NB4 (cell line): ENCODE results near the gene ATP2B1.

ENCODE experiments used
- DNase-seq: peaks from one replicate; pipeline ENCODE4 v3.0.0; 2010; ENCODE audit warnings: low read depth
- H3K4me3 ChIP-seq: one replicate; pipeline ENCODE4 v1.5.1; 2011; ENCODE audit warnings: mild to moderate bottlenecking, low read depth, low read length, moderate library complexity
- CTCF ChIP-seq: IDR thresholded peaks from one replicate; pipeline ENCODE4 v1.5.1; 2012; ENCODE audit warnings: low read depth, low read length
- MAX ChIP-seq: IDR thresholded peaks from 2 replicates; pipeline ENCODE4 v1.6.1; 2011; ENCODE audit warnings: low read depth, low read length
- MYC ChIP-seq: IDR thresholded peaks from 2 replicates; pipeline ENCODE4 v1.6.1; 2011; ENCODE audit warnings: low read depth, low read length
- POLR2A ChIP-seq: IDR thresholded peaks from 2 replicates; pipeline ENCODE4 v1.6.1; 2011; ENCODE audit warnings: mild to moderate bottlenecking; ENCODE audit not compliant: insufficient read length; ENCODE audit errors: extremely low read depth

Gene ATP2B1

DNA sequence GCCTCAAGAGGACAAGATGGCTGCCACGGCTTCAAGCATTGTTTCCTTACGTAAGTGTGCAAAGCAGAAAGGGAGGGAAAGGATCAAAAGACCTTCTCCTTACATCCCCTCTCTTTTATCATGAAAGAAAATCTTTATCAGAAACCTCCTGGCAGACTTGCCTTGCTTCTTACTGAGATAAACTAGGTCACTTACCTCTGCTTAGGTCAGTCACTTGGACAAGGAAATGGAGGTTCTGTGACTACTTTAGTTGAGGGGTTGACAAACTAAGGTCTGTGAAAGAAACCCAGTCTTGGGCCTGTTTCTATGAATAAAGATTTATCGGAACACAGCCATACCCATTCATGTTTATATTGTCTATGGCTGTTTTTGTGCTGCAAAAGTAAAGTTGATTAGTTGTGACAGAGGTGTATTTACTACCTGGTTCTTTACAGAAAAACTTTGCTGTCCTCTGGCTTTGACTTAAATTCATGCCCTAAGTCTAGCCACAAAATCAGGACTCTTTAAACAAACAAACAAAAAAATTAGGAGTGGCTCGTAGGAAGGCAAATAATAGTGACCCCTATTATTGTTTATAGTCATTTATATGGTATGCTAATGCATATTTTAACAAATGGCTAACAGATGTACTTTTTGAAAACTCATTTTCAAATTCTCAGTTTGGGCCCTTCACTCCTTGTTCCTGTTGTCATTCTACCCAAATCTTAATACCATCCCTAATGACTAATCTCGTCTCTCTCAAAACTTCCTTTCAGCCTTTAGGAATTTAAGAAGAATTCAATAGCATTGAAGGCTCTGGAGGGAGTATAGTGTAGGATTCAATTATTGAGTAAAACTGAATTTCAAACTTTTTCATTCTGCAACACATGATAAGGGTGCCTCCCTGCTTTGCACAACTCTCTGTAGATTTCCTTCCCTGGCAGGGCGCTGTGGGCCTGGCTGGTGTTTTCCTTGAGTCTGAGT, 42.0 kb upstream of the ATP2B1 start:
- no peak overlapping the region for H3K4me3 ChIP-seq
- no peak for DNase-seq
- TF ChIP-seq MAX (no peak), POLR2A (no peak), CTCF (no peak), MYC (no peak)

- no peak overlapping the region for H3K4me3 ChIP-seq
- TF ChIP-seq POLR2A (no peak), CTCF (no peak), MAX (no peak), MYC (no peak)
Measured at GRCh38 chr12:89748791-89749190, 40.2 kb upstream of the ATP2B1 start.

GRCh38 chr12:89745286-89745685, 36.6 kb upstream of the ATP2B1 start:
- no peak overlapping the region for H3K4me3 ChIP-seq
- DNase-seq, result no peak

More at GRCh38 chr12:89748791-89749190, 40.2 kb upstream of the ATP2B1 start:
- no peak for DNase-seq

GRCh38 chr12:89742337-89743022, 33.8 kb upstream of the ATP2B1 start:
- no peak for TF ChIP-seq MYC
- no peak for TF ChIP-seq POLR2A
- TF ChIP-seq CTCF, result no peak
- no peak overlapping the region for H3K4me3 ChIP-seq
- DNase-seq, result no peak

More at GRCh38 chr12:89745286-89745685, 36.6 kb upstream of the ATP2B1 start:
- no peak for TF ChIP-seq MYC
- TF ChIP-seq MAX, result no peak
- TF ChIP-seq POLR2A, result no peak
- no peak for TF ChIP-seq CTCF

- no peak overlapping the region for H3K4me3 ChIP-seq
- no peak for DNase-seq
- TF ChIP-seq POLR2A, result no peak
- TF ChIP-seq MYC, result no peak
- no peak for TF ChIP-seq MAX
- TF ChIP-seq CTCF, result no peak
Measured at GRCh38 chr12:89740943-89741342, 32.3 kb upstream of the ATP2B1 start.
